Measurements from ENCODE around the gene ITPR3. TPM values are rescaled to one million over a fixed set of nuclear protein-coding genes. Genes with fewer than 3 reads are reported as not detected.

ITPR3 gene
- total RNA-seq, 4 donors from 2014 or later: 174 to 206 (median 199) TPM

- H3K27me3 ChIP-seq: peaks cover 13% of the 10 kb centered on the region
- DNase-seq (ENCODE audit: low spot score in 2 of 2): no peak
- no peaks in the 10 kb centered on the region for H3K36me3 ChIP-seq
- no peak for TF ChIP-seq EP300 (IDR thresholded peaks at IDR 0.05)
- no peak for TF ChIP-seq POLR2AphosphoS5 (IDR thresholded peaks at IDR 0.05)
- no peaks in the 10 kb centered on the region for H3K9me3 ChIP-seq
- 62% methylated on average over 12 of the region's 13 CpGs for WGBS
- H3K4me3 ChIP-seq: no peak overlapping the region
- H3K4me1 ChIP-seq: no peaks in the 10 kb centered on the region
- no peak overlapping the region for H3K27ac ChIP-seq
Measured at GRCh38 chr6:33724102-33725023, 103.2 kb downstream of the ITPR3 start.

DNA sequence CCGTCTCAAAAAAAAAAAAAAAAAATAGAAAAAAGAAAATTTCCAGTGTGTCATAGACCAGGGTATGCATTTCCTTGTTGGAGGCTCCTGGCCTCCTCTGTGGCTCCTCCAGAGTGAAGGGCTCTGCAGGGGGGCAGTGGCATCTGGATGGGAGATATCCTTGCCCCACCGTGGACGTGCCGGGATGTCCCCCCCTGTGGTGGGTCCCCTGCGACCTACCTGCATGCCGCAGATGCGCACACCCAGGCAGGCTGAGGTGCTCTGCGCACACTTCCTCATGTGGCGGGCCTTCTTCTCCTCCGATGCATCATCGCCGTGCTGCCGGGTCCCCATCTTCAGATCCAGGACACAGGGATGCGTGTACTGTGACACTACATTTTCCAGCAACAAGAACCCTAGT, 104.1 kb downstream of the ITPR3 start:
- H3K27me3 ChIP-seq: peaks cover 13% of the 10 kb centered on the region
- H3K27ac ChIP-seq: no peak overlapping the region
- no peaks in the 10 kb centered on the region for H3K9me3 ChIP-seq
- no peak for TF ChIP-seq EP300 (IDR thresholded peaks at IDR 0.05)
- TF ChIP-seq, protein P1, sequence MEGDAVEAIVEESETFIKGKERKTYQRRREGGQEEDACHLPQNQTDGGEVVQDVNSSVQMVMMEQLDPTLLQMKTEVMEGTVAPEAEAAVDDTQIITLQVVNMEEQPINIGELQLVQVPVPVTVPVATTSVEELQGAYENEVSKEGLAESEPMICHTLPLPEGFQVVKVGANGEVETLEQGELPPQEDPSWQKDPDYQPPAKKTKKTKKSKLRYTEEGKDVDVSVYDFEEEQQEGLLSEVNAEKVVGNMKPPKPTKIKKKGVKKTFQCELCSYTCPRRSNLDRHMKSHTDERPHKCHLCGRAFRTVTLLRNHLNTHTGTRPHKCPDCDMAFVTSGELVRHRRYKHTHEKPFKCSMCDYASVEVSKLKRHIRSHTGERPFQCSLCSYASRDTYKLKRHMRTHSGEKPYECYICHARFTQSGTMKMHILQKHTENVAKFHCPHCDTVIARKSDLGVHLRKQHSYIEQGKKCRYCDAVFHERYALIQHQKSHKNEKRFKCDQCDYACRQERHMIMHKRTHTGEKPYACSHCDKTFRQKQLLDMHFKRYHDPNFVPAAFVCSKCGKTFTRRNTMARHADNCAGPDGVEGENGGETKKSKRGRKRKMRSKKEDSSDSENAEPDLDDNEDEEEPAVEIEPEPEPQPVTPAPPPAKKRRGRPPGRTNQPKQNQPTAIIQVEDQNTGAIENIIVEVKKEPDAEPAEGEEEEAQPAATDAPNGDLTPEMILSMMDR (IDR thresholded peaks at IDR 0.05): no peak
- no peak for TF ChIP-seq POLR2A (IDR thresholded peaks at IDR 0.05)
- TF ChIP-seq POLR2AphosphoS5 (IDR thresholded peaks at IDR 0.05): no peak
- H3K4me3 ChIP-seq: no peak overlapping the region
- no peak for DNase-seq (ENCODE audit: low spot score in 2 of 2)
- WGBS: 93% methylated on average over 14 of the region's 14 CpGs
- no peaks in the 10 kb centered on the region for H3K36me3 ChIP-seq
- H3K4me1 ChIP-seq: no peaks in the 10 kb centered on the region

DNA sequence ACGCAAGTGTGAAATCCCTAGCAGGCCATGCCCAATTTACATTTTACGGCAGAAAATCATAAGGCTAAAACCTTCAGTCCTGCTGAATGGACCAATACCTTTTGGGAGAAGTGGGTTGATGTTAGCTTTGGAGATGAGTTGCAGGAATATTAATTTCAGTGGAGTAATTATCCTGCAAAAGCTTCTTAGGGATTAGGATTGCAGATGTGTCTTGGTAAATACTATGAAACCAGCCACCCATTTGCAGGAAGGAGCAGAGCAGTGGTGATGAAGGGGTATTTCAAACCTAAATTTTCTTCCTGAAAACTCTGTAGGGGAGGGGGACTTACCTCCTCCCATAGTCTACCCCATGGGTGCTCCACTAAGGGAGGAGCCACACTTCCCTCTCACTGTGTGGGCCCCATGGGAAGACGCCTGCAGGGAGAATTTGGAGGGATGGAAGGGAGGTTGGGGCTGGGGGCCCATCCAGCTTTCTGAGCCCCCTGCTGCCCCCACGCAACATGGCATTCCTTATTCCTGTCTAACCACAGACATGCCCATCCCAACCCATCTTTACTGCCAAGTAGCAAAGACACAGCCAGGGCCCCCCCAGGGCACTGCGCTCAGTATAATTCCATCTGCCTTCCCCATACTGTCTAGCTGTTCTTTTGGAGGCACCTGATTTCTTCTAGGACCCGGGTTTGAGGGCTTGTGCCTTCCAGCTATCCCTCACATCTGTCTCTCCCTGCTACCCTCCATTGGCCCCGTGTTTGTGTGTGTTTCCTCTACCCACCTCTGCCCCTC, 105.0 kb downstream of the ITPR3 start:
- no peak for DNase-seq (ENCODE audit: low spot score in 2 of 2)
- H3K27me3 ChIP-seq: peaks cover 13% of the 10 kb centered on the region
- 86% methylated on average over 7 of the region's 7 CpGs for WGBS
- H3K4me3 ChIP-seq: no peak overlapping the region
- TF ChIP-seq POLR2A (IDR thresholded peaks at IDR 0.05) (no peak), POLR2AphosphoS5 (IDR thresholded peaks at IDR 0.05) (no peak), EP300 (IDR thresholded peaks at IDR 0.05) (no peak)
- TF ChIP-seq, protein P1 (IDR thresholded peaks at IDR 0.05): no peak
- H3K4me1 ChIP-seq: no peaks in the 10 kb centered on the region
- no peaks in the 10 kb centered on the region for H3K36me3 ChIP-seq
- no peak overlapping the region for H3K27ac ChIP-seq
- H3K9me3 ChIP-seq: no peaks in the 10 kb centered on the region

DNA sequence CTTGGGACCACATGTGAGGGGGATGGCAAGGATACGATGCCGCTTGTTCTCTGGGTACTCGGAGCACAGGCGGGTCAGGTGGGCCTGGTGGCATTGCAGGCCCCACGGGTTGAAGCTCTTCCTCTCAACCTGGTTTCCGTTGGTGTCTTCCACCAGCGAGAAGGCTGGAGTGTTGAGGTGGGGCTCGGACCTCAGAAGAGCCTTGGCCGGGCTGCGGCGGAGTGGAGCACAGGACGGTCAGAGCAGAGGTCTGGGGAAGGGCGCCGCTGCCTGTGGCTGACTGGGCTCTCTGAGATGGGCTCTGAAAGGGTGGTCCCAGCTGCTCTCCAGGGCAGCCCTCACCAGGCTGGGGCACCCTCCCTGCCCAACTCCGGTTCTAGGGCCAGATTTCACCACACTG, 105.6 kb downstream of the ITPR3 start:
- no peak overlapping the region for H3K27ac ChIP-seq
- no peaks in the 10 kb centered on the region for H3K9me3 ChIP-seq
- TF ChIP-seq POLR2AphosphoS5 (IDR thresholded peaks at IDR 0.05) (no peak), EP300 (IDR thresholded peaks at IDR 0.05) (no peak)
- TF ChIP-seq, protein P1 (IDR thresholded peaks at IDR 0.05): no peak
- WGBS: 97% methylated on average over 15 of the region's 15 CpGs
- no peaks in the 10 kb centered on the region for H3K36me3 ChIP-seq
- H3K27me3 ChIP-seq: peaks cover 13% of the 10 kb centered on the region
- H3K4me3 ChIP-seq: no peak overlapping the region
- DNase-seq (ENCODE audit: low spot score in 2 of 2): no peak
- no peaks in the 10 kb centered on the region for H3K4me1 ChIP-seq

- Histone ChIP-seq H3K4me1 (no peaks in the 10 kb centered on the region), H3K27me3 (peaks cover 10% of the 10 kb centered on the region), H3K27ac (no peak overlapping the region), H3K9me3 (no peaks in the 10 kb centered on the region), H3K4me3 (no peak overlapping the region), H3K36me3 (no peaks in the 10 kb centered on the region)
- WGBS: 97% methylated on average over 5 of the region's 7 CpGs
- TF ChIP-seq, protein P1 (IDR thresholded peaks at IDR 0.05): no peak
- TF ChIP-seq POLR2A (IDR thresholded peaks at IDR 0.05) (no peak), POLR2AphosphoS5 (IDR thresholded peaks at IDR 0.05) (no peak), EP300 (IDR thresholded peaks at IDR 0.05) (no peak)
- no peak for DNase-seq (ENCODE audit: low spot score in 2 of 2)
Measured at GRCh38 chr6:33727126-33727525, 106.0 kb downstream of the ITPR3 start.

Measured in suprapubic skin (tissue), 4 donors.